NAMALWA (cell line): ENCODE data around the gene BDH2.

Experiments
- DNase-seq: peaks from one replicate; pipeline ENCODE4 v3.0.0-alpha.2; 2015; ENCODE audit warnings: low spot score

The BDH2 gene

DNA sequence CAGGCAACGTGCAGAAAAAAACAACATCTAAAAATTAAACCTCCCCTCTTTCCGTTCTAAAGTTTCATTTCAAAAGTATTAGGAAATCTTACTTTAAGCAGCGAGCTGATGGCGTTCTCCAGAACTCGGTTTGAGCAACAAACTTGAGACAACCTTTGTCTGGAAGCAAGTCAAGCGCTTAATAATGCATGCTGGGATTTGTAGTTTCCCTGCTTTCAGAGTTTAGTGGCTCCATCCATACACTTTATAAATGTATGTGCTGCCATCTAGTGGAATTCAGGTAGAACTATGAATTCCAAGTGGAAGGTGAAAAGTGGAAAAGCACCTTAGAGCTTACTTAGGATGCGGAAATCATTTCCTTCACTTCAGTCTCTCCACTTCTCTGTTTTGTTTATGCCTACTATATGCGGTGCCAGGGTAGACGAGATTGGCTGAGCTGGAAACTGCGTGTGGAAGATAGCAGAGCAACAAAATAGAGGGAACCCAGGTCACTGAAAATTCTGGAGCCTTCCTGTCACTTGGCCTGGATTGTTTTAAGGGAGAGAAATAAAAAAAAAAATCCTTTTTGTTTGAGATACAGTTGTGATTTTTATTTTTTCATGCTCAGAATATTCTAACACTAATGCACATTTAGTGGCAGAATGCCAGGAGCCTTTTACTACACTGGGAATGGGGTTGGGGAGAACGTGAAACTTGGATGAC, at the start of gene BDH2:
TSS of gene BDH2 (minus strand) at position 144 of the 702 bp plus-strand sequence. CDS start 3,580 bp downstream, outside the sequence.
- peak; percentile 94 for DNase-seq

DNA sequence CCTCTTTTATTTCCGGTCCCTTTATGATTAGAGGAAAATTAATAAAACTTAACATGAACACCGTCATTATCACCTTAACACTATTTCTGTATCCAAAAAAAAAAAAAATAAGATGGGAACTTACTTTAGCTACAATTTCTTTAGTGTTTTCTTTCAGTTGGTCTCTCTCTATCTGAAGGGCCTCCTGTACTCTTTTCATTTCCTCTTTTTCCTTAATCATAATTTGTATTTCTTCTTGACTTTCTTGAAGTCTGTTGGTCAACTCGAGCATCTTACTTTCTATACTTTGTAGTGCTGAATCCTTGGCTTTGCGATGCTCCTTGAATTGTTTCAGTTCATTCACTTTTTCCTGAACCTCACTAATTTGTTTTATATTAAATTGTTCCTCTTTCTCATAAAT, 45.3 kb upstream of the BDH2 start:
- no peak for DNase-seq

DNA sequence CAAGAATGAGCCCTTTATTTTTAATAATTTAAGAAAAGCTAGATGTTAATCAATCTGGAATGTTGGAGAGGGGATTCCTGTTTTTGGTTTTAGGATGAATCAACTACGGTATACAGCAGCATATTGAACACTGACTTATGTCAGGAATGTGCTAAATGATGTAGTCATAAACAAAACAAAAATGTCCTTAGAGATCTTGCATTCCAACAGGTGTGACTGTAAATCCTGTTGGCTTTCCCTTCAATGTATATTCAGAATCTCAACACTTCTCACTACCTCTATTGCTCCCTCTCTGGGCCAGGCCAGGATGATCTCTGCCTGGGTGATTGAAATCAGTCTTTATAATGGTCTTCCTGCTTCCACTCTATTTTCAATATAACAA, 37.8 kb upstream of the BDH2 start:
- DNase-seq, result no peak

DNA sequence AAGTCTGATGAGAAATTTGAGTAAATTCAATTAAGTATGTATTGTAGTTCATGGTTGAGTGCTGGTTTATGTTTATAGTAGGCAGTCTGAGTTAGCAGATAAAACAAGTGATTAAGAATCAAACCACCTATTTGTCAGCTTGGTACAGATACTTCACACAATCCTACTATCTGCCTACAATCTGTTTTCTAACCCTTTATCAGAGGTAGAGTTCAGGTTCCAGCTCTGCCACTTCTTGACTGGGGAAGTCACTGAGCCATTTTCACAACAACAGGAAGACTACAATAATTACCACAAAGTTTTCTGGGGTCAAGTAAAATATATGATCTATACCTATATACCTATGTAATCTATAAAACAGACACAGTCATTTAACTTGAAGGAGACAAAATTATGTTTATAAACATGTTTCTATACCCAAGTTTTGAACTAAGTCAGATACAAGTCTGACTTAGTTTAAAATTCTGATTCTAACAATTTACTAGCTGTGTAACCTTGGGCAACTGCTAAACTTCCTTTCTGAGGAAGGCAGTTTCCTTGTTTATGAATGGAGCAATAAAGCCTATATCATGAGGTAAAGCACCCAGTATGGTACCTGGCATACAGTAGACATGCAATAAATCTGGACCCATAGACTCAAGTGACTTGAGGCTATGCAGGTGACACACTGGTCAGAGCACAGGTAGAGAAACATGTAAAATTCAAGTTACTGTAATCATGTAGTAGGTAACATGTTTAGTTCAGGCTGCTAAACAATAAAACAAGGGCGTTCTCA, 37.2 kb upstream of the BDH2 start:
- no peak for DNase-seq

DNA sequence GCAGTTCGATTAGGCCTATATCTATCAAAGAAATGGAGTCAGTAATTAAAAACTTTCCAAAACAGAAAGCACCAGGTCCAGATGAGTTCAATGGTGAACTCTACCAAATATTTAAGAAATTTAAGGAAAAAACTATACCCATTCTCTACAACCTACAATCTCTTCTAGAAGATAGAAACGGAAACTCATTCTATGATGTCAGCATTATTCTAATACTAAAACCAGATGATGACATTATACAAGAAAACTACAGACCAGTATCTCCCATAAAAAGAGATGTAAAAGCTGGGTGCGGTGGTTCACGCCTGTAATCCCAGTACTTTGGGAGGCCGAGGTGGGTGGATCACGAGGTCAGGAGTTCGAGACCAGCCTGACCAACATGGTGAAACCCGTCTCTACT, 29.5 kb upstream of the BDH2 start:
- no peak for DNase-seq

DNA sequence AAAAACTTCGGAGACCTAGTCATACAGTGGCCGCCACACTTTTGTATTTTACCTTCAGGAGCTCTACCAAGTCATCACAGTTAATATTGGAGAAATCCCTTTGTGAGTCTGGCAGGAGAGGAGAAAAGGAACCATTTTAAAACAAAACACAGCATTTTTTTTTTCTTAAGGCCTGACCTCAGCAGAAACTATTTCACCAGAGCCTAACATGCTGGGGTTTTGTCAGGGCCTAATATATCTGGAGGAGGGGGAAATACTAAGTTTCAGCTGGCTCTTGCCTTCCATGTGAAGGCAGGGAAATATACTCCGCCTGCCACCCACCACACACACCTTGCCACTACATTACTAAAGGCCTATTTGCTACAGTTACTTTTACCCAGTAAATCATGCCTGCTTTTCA, 26.5 kb upstream of the BDH2 start:
- no peak for DNase-seq

DNA sequence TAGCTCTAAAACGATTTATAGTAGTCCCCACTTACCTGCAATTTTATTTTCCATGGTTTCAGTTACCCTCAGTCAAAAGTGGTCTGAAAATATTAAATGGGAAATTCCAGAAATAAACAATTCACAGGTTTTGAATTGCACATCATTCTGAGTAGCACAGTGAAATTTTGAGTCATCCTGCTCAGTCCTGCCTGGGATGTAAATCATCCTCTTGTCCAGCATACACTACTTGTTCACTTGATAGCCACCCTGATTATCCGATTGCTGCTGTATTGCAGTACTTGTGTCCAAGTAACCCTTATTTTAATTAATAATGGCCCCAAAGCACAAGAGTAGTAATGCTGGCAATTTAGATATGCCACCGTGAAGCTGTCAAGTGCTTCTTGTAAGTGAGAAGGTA, 23.5 kb upstream of the BDH2 start:
- DNase-seq, result no peak

DNA sequence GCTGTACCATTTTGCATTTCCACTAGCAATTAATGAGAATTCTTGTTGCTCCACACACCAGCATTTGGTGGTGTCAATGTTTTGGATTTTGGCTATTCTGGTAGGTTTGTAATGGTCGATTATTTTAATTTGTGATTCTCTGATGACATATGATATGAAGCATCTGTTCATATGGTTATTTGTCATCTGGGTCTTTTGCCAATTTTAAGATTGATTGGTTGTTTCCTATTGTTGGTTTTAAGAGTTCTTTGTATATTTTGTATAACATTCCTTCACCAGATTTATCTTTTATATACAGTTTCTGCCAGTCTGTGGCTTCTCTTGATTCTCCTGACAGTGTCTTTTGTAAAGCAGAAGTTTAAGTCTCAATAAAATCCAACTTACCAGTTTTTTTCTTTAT, 18.5 kb upstream of the BDH2 start:
- no peak for DNase-seq

DNA sequence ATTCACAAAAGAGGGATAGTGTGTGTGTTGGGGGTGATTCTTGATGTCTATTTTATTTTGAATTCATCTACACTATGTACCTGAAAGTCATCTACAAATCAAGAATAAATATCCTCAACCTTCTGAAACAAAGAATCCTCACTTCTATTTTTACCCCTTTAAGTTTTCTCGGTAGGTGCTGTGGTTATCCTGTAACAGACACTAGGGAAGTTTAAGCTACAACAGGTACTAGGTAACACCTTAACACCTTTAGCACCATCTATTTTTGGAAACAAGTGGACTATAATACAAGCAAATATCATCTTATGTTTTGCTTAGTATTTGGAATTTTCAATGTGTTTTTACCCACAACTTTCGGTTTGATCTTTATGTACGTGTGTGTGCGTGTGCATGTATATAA, 12.0 kb upstream of the BDH2 start:
- no peak for DNase-seq

DNA sequence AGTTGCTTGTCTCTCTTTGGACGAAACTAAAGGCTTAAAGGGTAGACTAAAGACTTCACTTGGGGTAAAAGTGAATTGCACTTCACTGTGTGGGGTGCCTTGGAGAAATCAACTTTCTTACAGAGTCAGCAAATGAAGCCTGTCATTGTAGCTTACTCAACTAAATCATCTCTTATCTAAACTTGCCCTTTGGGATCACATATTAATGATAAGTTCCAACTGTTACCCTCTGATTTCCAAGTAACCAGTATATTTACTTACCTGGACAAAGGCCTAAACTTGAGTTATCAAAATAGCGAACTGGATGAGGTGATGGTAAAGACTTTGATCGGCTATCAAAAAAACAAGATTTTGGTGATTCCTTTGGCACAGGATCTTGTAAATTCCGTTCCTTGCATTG, 8.9 kb upstream of the BDH2 start:
- no peak for DNase-seq

DNA sequence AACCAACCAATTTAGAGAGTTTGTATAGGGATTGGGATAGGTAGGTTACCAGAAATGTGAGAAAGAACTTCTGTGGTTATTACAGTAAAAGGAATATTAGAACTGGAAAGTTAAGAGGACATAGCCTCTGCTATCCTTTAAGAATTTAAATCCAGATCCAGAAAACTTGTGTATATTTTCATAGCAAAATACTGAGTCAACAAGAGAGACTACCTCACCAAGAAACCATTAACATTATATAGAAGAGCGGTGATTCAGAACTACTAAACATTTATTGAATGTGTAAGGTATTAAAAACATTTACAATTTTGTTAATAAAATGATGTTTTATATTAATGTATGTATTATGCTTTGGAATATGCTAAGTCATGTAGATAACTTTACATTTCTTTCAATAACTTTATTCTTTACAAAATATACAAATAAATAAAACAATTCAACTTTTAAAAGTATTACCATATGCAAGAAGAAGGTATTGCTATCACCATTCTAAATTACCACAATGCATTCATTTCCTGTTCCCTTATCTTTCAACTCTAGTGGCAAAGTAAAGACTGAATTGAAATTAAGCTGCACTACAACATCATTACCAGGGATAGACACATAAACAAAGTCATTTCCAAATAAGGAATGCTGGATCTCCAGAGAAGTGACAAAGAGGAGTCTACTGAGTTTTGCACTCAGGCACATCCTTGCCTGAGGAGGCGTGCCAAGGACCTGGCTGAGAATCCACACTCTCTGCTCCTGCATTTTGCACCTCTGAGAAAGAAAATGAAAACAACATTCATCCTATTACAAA, 6.1 kb upstream of the BDH2 start:
- no peak for DNase-seq

DNA sequence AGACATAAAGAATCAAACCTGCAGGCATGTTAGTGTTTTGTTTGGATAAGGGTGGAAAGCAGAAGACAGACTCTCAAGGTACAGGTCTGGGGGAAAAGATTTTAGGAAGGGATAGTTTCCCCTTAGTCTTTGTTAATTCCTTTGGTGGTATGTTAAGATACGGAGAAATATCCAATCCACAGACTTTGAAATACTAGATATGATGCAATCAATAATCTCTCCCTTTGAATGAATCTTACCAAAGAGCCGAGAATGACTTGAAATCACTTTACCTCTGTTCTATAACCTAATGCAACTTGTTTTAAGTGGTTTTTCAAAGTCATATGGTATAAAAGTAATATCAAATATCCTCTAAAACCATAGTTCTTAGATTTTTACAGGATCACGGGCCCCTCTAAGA, 5.3 kb upstream of the BDH2 start:
- no peak for DNase-seq

DNA sequence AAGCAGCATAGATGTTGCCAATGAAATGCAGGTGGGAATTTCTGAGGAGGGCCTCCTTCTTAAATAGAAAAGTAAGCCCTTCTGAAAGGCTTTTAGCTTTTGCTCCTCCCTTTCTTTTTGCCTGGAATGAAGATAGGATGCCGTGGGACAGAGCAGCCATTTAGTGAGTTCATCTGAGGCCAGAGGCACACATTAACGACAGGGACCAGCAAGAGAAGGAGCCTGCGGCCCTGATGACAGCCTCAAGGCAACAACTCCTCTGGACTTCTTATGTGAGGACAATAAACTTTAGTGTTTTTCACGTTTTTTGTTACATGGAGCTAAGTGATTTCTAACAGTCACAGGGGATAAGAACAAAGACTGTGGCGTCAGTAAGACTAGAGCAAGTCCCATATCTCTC, 1.1 kb upstream of the BDH2 start:
- DNase-seq, result no peak

DNA sequence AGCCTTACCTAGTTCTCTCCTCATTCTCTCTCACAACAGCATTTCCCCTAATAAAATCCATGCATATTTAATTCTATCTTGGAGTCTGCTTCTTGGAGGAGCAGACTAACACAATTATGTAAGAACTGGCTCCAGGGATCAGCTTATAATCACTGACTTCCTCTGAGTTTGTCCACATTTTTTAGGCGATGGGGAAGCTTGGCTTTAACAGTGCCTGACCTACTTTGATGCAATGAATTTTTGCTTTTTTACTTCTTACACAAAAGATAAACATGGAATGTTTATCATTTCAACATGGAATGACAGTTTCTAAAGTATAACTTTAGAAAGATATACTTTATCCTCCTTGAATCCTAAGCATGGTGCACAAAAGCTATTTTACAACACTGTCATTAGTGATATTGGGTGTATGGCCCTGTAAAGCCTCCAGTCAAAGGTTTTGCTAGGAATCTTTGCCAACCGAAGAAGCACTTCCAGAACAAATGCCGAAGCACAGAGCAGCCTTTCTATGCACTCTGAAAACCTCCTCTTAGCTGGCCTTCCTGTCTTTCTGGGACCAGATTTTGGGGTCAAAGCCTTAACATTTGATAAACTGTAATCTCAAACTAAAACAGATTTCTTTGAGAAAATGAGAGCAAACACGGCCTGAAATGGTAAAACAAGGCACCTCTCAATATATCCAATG, 736 bp downstream of the BDH2 start:
- DNase-seq, result peak; percentile 7

DNA sequence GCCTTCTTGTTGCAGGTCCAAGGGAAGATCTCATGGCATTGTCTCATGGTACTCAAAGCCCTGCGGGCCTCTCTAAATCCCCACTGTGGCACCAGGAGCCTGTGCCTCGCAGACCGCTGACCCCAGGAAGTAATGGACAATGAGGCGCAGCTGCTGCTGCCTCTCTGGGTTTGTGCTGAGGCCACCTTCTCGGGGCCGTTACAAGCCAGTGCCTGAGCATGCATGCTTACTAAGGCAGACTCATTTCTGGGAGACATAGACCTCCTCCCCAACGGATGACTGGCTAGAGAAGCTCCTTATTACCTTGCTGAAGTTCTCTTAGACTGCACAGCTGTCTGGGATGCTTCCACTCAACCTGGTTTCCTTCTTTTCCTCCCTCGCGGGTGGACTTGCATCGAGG, 1.3 kb downstream of the BDH2 start:
- DNase-seq, result no peak

DNA sequence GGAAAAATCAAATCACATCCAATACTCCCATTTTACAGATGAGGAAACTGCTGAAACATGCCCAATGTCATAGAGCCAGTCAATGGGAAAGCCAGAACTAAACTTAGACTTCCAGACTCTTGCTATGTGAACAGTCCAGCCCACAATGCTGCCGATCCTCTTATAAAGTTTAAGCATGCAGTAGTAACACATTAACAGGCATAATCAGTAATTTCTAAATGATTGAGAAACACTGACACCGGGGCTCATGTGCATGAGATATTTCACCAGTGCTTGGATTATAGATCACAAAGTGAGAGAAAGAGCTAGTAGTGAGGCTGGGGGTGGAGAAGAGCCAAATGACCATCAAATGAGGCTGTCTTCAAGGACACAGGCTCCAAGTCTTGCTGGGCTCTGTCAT, 2.5 kb downstream of the BDH2 start:
- no peak for DNase-seq

DNA sequence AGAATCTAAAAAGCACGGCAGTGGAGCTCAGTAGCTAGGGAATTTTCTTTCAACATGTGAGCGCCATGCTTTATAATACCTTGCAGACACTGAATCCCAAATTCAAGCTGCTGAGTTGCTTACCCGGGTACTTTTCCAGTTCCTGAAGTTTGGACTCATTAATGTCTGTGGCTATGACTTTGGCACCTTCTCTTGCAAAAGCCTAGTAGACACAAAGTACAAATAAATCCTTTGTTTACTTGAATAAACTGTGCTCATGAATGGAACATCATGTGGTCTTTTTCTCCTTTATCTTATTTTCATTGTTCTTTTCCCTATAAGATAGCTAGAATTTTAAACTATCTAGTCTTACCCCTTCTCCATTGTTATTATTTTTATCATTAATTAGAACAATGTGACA, 4.6 kb downstream of the BDH2 start:
- no peak for DNase-seq

DNA sequence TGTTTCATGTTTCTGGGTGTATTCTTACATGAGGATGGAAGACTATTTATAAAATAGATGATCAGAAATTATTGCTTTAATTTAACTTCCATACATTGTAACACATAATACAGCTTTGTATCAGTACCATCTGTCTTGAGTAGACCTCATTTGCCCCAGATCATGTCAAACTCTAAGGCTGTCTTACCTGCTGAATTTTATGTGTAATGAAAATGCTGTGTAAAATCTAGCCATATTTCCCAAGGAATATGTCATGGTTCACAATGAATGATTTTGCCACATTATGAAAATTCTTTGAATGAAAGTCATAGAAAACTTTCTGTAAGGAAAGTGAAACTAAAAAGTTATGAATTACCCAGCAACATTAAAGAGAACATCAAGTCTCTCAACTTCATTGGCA, 7.4 kb downstream of the BDH2 start:
- peak; percentile 10 for DNase-seq

DNA sequence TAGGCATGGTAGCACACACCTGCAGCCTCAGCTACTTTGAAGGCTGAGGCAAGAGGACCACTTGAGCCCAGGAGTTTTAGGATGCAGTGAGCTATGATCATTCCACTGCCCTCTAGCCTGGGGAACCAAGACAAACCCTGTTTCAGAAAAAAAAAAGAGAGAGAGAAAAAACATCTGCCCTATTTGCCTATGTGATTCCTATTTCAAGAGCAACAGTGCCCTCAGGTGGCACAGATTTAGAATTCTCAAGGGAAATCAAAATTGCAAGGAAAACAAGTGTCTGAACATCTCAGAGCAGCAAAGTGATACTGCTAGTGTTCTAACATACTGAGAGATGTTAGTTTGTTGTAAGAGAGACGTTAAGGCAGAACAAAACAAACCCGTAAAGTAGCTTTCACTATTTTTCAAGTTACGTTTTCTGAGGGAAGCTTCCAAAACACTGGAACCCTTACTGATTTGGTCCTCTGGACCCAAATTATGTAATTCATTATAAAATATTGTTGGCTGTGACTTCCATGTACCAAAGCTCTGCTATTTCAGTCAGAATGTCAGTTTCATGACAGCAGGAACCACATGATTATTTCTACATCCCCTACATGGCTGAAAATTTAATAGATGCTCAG, 7.9 kb downstream of the BDH2 start:
- DNase-seq, result peak; percentile 93

DNA sequence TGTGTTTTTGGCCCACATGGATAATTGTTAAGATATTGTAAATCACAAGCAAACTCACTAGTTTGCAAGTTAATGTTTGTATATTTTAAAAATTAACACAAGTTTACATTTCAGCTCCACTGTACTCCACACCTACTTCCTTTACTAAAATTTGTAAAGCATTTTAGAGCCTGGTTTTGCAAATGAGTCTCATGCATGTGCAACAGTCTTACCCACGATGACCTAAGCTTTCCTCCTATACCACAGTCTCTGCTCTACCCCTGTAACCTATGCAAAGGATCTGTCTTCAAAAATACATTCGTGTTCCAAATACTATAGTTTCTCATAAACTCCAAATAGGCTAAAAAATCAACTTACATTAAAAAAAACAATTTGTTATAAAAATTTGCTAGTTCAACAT, 10.2 kb downstream of the BDH2 start:
- no peak for DNase-seq

DNA sequence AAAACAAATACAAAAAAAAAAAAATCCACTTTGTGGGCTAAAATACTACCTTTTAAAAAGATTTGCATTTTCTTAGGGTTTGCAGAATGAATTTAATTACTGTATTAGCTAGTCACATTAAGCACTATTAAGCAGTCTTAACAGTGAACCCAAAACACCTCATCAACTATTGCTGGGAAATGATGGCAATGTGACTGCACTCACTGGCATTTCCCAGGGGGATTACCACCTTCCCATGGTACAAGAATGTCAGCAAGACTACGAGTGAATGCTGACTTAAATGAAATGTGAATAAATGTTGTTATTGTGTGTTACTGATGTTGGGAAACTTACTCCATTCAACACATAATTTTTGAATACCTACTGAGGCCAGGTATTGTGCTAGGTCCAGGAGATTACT, 13.1 kb downstream of the BDH2 start:
- DNase-seq, result no peak
